A549 (cell line): ENCODE results near the gene UNC13A. TPM values are rescaled to one million over a fixed set of nuclear protein-coding genes. Genes with fewer than 3 reads are reported as not detected.

Source experiments
- ATAC-seq, 2 experiments: fragments of 200-7000 bp in 1 of 2; fragments of >200 bp in 1 of 2; cut with Nextera tagmentation in 1 of 2; cut with Tn5 transposase in 1 of 2; 3 replicates each; pipeline versions ENCODE4 v1.8.0 to v1.9.1; 2018 to 2020; ENCODE audit warnings: mild to moderate bottlenecking in 1 of 2, moderate library complexity in 1 of 2
- CTCF ChIA-PET: fragments of 300-600 bp; sonication (Branson Sonifier 250); formaldehyde crosslinking; extraction: SDS; loops from one replicate; lab custom pipeline; 2021; ENCODE audit warnings: antibody characterized with exemption, inconsistent platforms; lab: Yijun Ruan, JAX
- POLR2A ChIA-PET: fragments of 350-600 bp; formaldehyde crosslinking; extraction: SDS; loops from one replicate; lab custom pipeline; 2021; ENCODE audit warnings: antibody characterized with exemption, inconsistent platforms; lab: Yijun Ruan, JAX
- DNase-seq, 2 experiments: peaks; one replicate each; pipeline versions ENCODE4 v3.0.0 to v3.0.0-alpha.2; 2011 to 2016; ENCODE audit warnings: low read depth in 1 of 2, low spot score in 1 of 2
- FAIRE-seq: peaks from 2 replicates; lab custom pipeline; 2011; peaks lifted over from hg19 to GRCh38; lab: Jason Lieb, UNC
- H3K27ac ChIP-seq, 2 experiments: fragments of >200 bp; sonication (Bioruptor Twin); formaldehyde crosslinking; 3 replicates each; pipeline ENCODE4 v1.5.1; 2016 to 2017
- H3K4me1 ChIP-seq: fragments of >200 bp; sonication (Bioruptor Twin); formaldehyde crosslinking; 3 replicates; pipeline ENCODE4 v1.6.1; 2016
- H3K4me2 ChIP-seq: fragments of >200 bp; sonication (Bioruptor Twin); formaldehyde crosslinking; 3 replicates; pipeline ENCODE4 v1.6.1; 2016
- H3K4me3 ChIP-seq: fragments of >200 bp; sonication (Bioruptor Twin); formaldehyde crosslinking; 3 replicates; pipeline ENCODE4 v1.5.1; 2016
- H3K9me3 ChIP-seq: fragments of >200 bp; sonication (Bioruptor Twin); formaldehyde crosslinking; 3 replicates; pipeline ENCODE4 v1.6.1; 2016
- BCL3 ChIP-seq: fragments of >200 bp; sonication (Bioruptor Twin); formaldehyde crosslinking; IDR thresholded peaks from 3 replicates; pipeline ENCODE4 v1.6.1; 2016
- CBX2 ChIP-seq: fragments of 200-600 bp; sonication (generic); IDR thresholded peaks from 2 replicates; pipeline ENCODE4 v1.6.1; 2016; ENCODE audit warnings: low read depth, mild to moderate bottlenecking, borderline replicate concordance
- CEBPB ChIP-seq, 2 experiments: fragments of >200 bp in 1 of 2; sonication (Bioruptor Twin) in 1 of 2; formaldehyde crosslinking in 1 of 2; IDR thresholded peaks; 2 replicates each; pipeline ENCODE4 v1.6.1; 2012 to 2016
- CTCF ChIP-seq: fragments of >200 bp; sonication (Bioruptor Twin); formaldehyde crosslinking; IDR thresholded peaks from 3 replicates; pipeline ENCODE4 v1.5.1; 2016
- HDAC2 ChIP-seq: fragments of 200-600 bp; sonication (generic); IDR thresholded peaks from 2 replicates; pipeline ENCODE4 v1.6.1; 2016
- HOXA7 ChIP-seq: fragments of 250-450 bp; sonication (Bioruptor Pico); IDR thresholded peaks from 2 replicates; pipeline ENCODE4 v1.5.0; 2020; ENCODE audit warnings: mild to moderate bottlenecking, moderate library complexity
- HOXB5 ChIP-seq: fragments of 250-450 bp; sonication (Bioruptor Pico); IDR thresholded peaks from 2 replicates; pipeline ENCODE4 v1.5.0; 2020; ENCODE audit warnings: mild to moderate bottlenecking, moderate library complexity
- KDM5A ChIP-seq: fragments of 200-600 bp; sonication (generic); IDR thresholded peaks from 2 replicates; pipeline ENCODE4 v1.6.1; 2016; ENCODE audit warnings: antibody characterized with exemption, mild to moderate bottlenecking
- MAFK ChIP-seq: fragments of 450-650 bp; IDR thresholded peaks from 2 replicates; pipeline ENCODE4 v1.6.1; 2014; ENCODE audit not compliant: partially characterized antibody
- MAX ChIP-seq: IDR thresholded peaks from 2 replicates; pipeline ENCODE4 v1.6.1; 2012
- MAZ ChIP-seq: fragments of 150-350 bp; IDR thresholded peaks from 2 replicates; pipeline ENCODE4 v1.6.1; 2014; ENCODE audit warnings: antibody characterized with exemption, low read depth, low read length, borderline replicate concordance
- MYC ChIP-seq: IDR thresholded peaks from 2 replicates; pipeline ENCODE4 v1.6.1; 2012; ENCODE audit warnings: mild to moderate bottlenecking, inconsistent platforms, low read length, improper control_type of control experiment, borderline replicate concordance
- NFE2L2 ChIP-seq: fragments of 150-350 bp; conservative IDR thresholded peaks from 2 replicates; pipeline ENCODE4 v1.6.1; 2014; ENCODE audit warnings: low read length
- PHF8 ChIP-seq: fragments of 200-600 bp; sonication (generic); IDR thresholded peaks from 2 replicates; pipeline ENCODE4 v1.6.1; 2016; ENCODE audit warnings: low read depth, mild to moderate bottlenecking, antibody characterized with exemption, moderate library complexity, borderline replicate concordance
- RAD21 ChIP-seq, 2 experiments: fragments of >200 bp in 1 of 2; sonication (Bioruptor Twin) in 1 of 2; formaldehyde crosslinking in 1 of 2; IDR thresholded peaks in 1 of 2; conservative IDR thresholded peaks in 1 of 2; 2 replicates in 1 of 2; 3 replicates in 1 of 2; pipeline ENCODE4 v1.6.1; 2012 to 2018; ENCODE audit warnings: inconsistent platforms in 1 of 2
- RARB ChIP-seq: fragments of 250-450 bp; sonication (Bioruptor Pico); IDR thresholded peaks from 2 replicates; pipeline ENCODE4 v1.8.0; 2021; ENCODE audit warnings: mild to moderate bottlenecking, moderate library complexity
- REST ChIP-seq: fragments of 200-600 bp; sonication (generic); IDR thresholded peaks from 2 replicates; pipeline ENCODE4 v1.6.1; 2016; ENCODE audit warnings: antibody characterized with exemption, mild to moderate bottlenecking, moderate library complexity
- USF2 ChIP-seq: fragments of 450-650 bp; IDR thresholded peaks from 2 replicates; pipeline ENCODE4 v1.6.1; 2014; ENCODE audit warnings: antibody characterized with exemption
- ZNF302 ChIP-seq: fragments of 250-450 bp; sonication (Bioruptor Pico); IDR thresholded peaks from 2 replicates; pipeline ENCODE4 v1.9.0; 2021; ENCODE audit warnings: inconsistent platforms, mild to moderate bottlenecking, moderate library complexity
- WGBS: methylation state at CpG from one replicate; pipeline ENCODE4 v1.1.6; 2017; ENCODE audit errors: missing lambda C conversion rate; 5-methylcytosine and 5-hydroxymethylcytosine counted together
- polyA plus RNA-seq, 4 experiments: library from polyadenylated mRNA; depleted of rRNA in 3 of 4; stranded (reverse); fragments of >200 nt; fragmentation: RNase III in 1 of 4; extraction: RNeasy Plus Mini Kit Qiagen cat#74134 plus additional on column Dnase treatment in 1 of 4; gene quantifications; 2 replicates in 3 of 4; 3 replicates in 1 of 4; pipeline ENCODE4 v1.2.3, GENCODE V29; 2011 to 2017

UNC13A gene
- polyA plus RNA-seq, 2 of the 4 experiments (the other 2 are of a cell fraction) = 3.1 to 4.2 TPM

- ATAC-seq = no peak
- Histone ChIP-seq H3K4me3 (no peak overlapping the region), H3K9me3 (peaks cover 5% of the 10 kb centered on the region; the same call in 1 of the 3 replicates), H3K4me1 (peaks cover 11% of the 10 kb centered on the region; the same call in 1 of the 3 replicates), H3K4me2 (no peak overlapping the region), H3K27ac (no peak overlapping the region)
- no peak for DNase-seq
- ChIA-PET POLR2A (no interaction called here), CTCF (interaction anchor here (1.3 kb wide), 1 partner anchor 239 kb away, joined by 3 read pairs; no protein-coding TSS in a partner anchor)
- no peak for TF ChIP-seq CTCF
- no peak for TF ChIP-seq MYC
- no peak for TF ChIP-seq BCL3
- no peak for TF ChIP-seq USF2
- no peak for TF ChIP-seq CBX2
- no peak for TF ChIP-seq MAX
- TF ChIP-seq HDAC2 = no peak
- no peak for TF ChIP-seq PHF8
- no peak for TF ChIP-seq NFE2L2
- TF ChIP-seq HOXA7 (CRISPR knock-in tag) = no peak
- TF ChIP-seq ZNF302 (CRISPR knock-in tag) = no peak
- WGBS = 88% methylated on average over 4 of the region's 5 CpGs
- FAIRE-seq = no peak
These were observed 47.3 kb upstream of the UNC13A start for GRCh38 chr19:17735410-17735809.

GRCh38 chr19:17734146-17734545 lies 46.0 kb upstream of the UNC13A start:
- Histone ChIP-seq H3K4me2 (no peak overlapping the region), H3K27ac (no peak overlapping the region), H3K9me3 (peaks cover 5% of the 10 kb centered on the region; the same call in 1 of the 3 replicates), H3K4me1 (peaks cover 11% of the 10 kb centered on the region; the same call in 1 of the 3 replicates), H3K4me3 (no peak overlapping the region)
- 96% methylated on average over 10 of the region's 16 CpGs for WGBS
- FAIRE-seq (no peak), ATAC-seq (no peak), DNase-seq (no peak)
- CTCF ChIA-PET = no interaction called here
- TF ChIP-seq HOXA7 (CRISPR knock-in tag) (no peak), REST (no peak), MAFK (no peak), NFE2L2 (no peak), RARB (CRISPR knock-in tag) (no peak), HOXB5 (no peak), KDM5A (no peak), BCL3 (no peak), RAD21 (conservative IDR thresholded peaks at IDR 0.05 in 1 of 2, IDR thresholded peaks at IDR 0.05 in 1 of 2) (no peak), MAZ (no peak), CTCF (no peak), CEBPB (IDR thresholded peaks at IDR 0.05) (no peak), PHF8 (no peak)
- POLR2A ChIA-PET = no interaction called here
